Common myeloid progenitor, CD34-positive (primary cell): Measurements from ENCODE around the gene SPART.

Source experiments
- CTCF ChIA-PET: fragments of 350-600 bp; sonication (Branson Sonifier 250); formaldehyde crosslinking; loops from one replicate; lab custom pipeline; 2021; ENCODE audit warnings: antibody characterized with exemption; lab: Charles Lee
- POLR2A ChIA-PET: fragments of 350-600 bp; sonication (Branson Sonifier 250); formaldehyde crosslinking; loops from one replicate; lab custom pipeline; 2021; ENCODE audit warnings: antibody characterized with exemption; lab: Charles Lee
- DNase-seq, 3 donors: peaks; one replicate each; pipeline versions ENCODE4 v3.0.0 to v3.0.0-alpha.2; 2013
- H3K27ac ChIP-seq, 2 experiments: 1 replicate in 1 of 2; 2 replicates in 1 of 2; pipeline ENCODE4 v1.7.0; 2013; ENCODE audit warnings: inconsistent platforms in 2 of 2, low read length in 2 of 2, mild to moderate bottlenecking in 2 of 2, low read depth in 1 of 2, moderate library complexity in 1 of 2; ENCODE audit not compliant: severe bottlenecking in 2 of 2, insufficient read depth in 1 of 2, poor library complexity in 1 of 2
- H3K27me3 ChIP-seq, 5 experiments: replicated peaks in 2 of 5; 1 replicate in 3 of 5; 2 replicates in 2 of 5; pipeline versions ENCODE4 v1.6.1 to v1.7.0; 2013; ENCODE audit warnings: low read length in 4 of 5, mild to moderate bottlenecking in 2 of 5, moderate library complexity in 2 of 5, inconsistent platforms in 1 of 5; ENCODE audit not compliant: insufficient read depth in 5 of 5, control insufficient read depth in 4 of 5
- H3K36me3 ChIP-seq, 4 experiments: 1 replicate in 2 of 4; 2 replicates in 2 of 4; pipeline versions ENCODE4 v1.6.1 to v1.7.0; 2013; ENCODE audit warnings: low read length in 3 of 4, control low read depth in 1 of 4, mild to moderate bottlenecking in 1 of 4; ENCODE audit not compliant: control insufficient read depth in 4 of 4, insufficient read depth in 4 of 4
- H3K4me1 ChIP-seq, 4 experiments: 1 replicate in 3 of 4; 2 replicates in 1 of 4; pipeline versions ENCODE4 v1.6.1 to v1.7.1; 2013; ENCODE audit warnings: low read length in 3 of 4, mild to moderate bottlenecking in 3 of 4, control low read depth in 1 of 4, inconsistent platforms in 1 of 4, moderate library complexity in 1 of 4; ENCODE audit not compliant: control insufficient read depth in 4 of 4, insufficient read depth in 4 of 4; ENCODE audit errors: control extremely low read depth in 1 of 4
- H3K4me3 ChIP-seq, 7 experiments: 1 replicate in 4 of 7; 2 replicates in 3 of 7; pipeline versions ENCODE4 v1.5.1 to v1.7.0; 2013; ENCODE audit warnings: mild to moderate bottlenecking in 7 of 7, low read length in 6 of 7, moderate library complexity in 6 of 7, inconsistent platforms in 2 of 7, low read depth in 2 of 7, control low read depth in 1 of 7; ENCODE audit not compliant: insufficient read depth in 4 of 7, control insufficient read depth in 1 of 7; ENCODE audit errors: extremely low read depth in 1 of 7
- H3K9me3 ChIP-seq, 5 experiments: 1 replicate in 4 of 5; 2 replicates in 1 of 5; pipeline versions ENCODE4 v1.6.1 to v1.7.1; 2013; ENCODE audit warnings: low read length in 4 of 5, mild to moderate bottlenecking in 2 of 5, inconsistent platforms in 1 of 5, low read depth in 1 of 5, moderate library complexity in 1 of 5; ENCODE audit not compliant: control insufficient read depth in 4 of 5, insufficient read depth in 2 of 5; ENCODE audit errors: control extremely low read depth in 1 of 5
- WGBS: methylation state at CpG from one replicate; pipeline ENCODE4 v1.1.5; 2013; ENCODE audit not compliant: insufficient coverage; 5-methylcytosine and 5-hydroxymethylcytosine counted together

SPART gene

DNA sequence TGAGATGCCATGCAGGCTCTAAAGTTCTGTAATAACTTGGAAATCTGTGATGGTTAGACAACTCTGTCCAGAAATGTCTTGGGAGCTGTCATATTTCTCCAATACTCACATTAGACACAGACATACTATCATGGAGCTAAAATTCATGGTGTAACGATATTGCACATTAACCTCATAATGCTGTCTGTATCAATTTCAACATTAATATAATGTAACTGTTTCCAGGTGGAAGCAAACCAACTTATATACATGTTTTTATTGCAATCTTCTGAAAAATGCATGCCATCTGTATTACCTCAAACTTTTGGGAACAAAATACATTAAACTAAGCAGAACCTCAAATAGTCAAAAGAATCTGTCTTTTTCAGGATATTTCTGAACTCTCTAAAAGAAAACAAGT is 14.7 kb upstream of the SPART start:
- no CpG with 5 or more reads among the region's 1 CpG for WGBS
- Histone ChIP-seq H3K4me3 (no peak overlapping the region), H3K36me3 (peaks cover 0 to 3% (median 1%) of the 10 kb centered on the region in 4 experiments), H3K9me3 (no peaks in the 10 kb centered on the region), H3K4me1 (no peaks in the 10 kb centered on the region), H3K27me3 (no peaks in the 10 kb centered on the region), H3K27ac (no peak overlapping the region)
- POLR2A ChIA-PET, result no interaction called here
- CTCF ChIA-PET, result interaction anchor here (1.4 to 2.4 kb wide), 2 partner anchors 11 to 14 kb away, joined by 4 to 7 read pairs; no protein-coding TSS in a partner anchor
- no peak for DNase-seq

DNA sequence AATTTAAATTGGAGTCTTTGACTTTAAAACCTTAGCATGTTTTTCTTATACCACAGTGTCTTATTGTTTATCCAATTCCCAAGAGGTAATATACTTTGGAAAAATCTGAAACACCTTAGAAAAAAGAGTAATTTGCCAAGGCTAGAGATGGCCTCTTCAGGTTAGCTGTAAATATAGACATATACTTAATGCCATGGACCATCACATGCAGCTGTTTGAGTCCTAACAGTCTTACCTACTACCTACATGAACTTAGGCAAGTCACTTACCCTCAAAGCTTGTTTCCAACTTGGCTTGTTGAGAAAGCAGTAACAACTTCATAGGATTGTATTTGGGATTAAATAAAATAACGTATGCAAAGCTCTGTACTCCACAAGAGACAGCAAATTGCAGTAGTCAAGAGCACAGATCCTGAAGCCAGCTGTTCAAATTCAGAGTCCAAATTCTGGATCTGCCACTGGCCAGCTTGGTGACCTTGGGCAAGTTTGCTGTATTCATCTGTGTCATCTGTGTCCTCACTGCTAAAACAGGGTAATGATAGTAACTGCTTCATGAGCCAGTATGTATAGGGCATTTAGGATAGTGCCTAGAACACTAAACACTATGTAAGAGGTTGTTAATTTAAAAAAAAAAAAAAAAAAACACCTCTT is 13.2 kb upstream of the SPART start:
- Histone ChIP-seq H3K9me3 (no peaks in the 10 kb centered on the region), H3K36me3 (no peaks in the 10 kb centered on the region), H3K27ac (no peak overlapping the region), H3K27me3 (no peaks in the 10 kb centered on the region), H3K4me1 (no peaks in the 10 kb centered on the region), H3K4me3 (no peak overlapping the region)
- WGBS, result 100% methylated on average over 1 of the region's 1 CpG
- ChIA-PET POLR2A (no interaction called here), CTCF (interaction anchor here (0.8 to 1.4 kb wide), 3 partner anchors 9 to 14 kb away, joined by 3 to 4 read pairs (median 3); partner anchors contain the start of gene SPART)
- DNase-seq, result no peak

DNA sequence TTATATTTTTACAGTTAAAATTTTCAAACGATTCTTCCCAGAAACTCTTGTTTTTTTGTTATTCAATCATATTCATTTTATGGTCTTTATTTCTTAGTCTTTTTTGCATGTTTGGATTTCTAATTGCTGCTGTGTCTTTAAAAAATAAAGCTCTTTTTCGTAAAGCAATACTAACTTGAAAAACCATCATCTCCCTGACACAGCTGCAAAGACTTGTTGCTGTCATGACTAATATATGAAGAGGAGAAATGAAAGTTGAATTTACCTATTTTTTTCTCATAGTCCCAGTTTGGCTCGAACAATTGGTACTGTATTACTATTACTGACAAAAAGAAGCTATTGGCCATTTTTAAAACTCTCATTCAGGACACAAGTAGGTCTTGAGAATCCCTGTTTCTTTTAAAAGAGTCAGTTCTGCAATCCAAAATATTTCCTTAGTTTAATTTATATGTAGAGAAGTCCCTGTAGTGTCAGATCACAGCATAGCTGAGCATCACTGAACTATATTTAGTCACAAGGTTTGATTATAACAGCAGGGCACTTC is 12.1 kb upstream of the SPART start:
- no peak overlapping the region for H3K27ac ChIP-seq
- CTCF ChIA-PET, result interaction anchor here (0.9 kb wide), 2 partner anchors 9 to 37 kb away, joined by 3 read pairs; no protein-coding TSS in a partner anchor
- H3K4me3 ChIP-seq, result no peak overlapping the region
- H3K9me3 ChIP-seq, result no peaks in the 10 kb centered on the region
- no peaks in the 10 kb centered on the region for H3K27me3 ChIP-seq
- no peaks in the 10 kb centered on the region for H3K4me1 ChIP-seq
- DNase-seq, result no peak
- no peaks in the 10 kb centered on the region for H3K36me3 ChIP-seq
- POLR2A ChIA-PET, result interaction anchor here (0.6 to 0.7 kb wide), 2 partner anchors 31 to 1841 kb away, joined by 3 read pairs; no protein-coding TSS in a partner anchor
- no CpG with 5 or more reads among the region's 3 CpGs for WGBS

DNA sequence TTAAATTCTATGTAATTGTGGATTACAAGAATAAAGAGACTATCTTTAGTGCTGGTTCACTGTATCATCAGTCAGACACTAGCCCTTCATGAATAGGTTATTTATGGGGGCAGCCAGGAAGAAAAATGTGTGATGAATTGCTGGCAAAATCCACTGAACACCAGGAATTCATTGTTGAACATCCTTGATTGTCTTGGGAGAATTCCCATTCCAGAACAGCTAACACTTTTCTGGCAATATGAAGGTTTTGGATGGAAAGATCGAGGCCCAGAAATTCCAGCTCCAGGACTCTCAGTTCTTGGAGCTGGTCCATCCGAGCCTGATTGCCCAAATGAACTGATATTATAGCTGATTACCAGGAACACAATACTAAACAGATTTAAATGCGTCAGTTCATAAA is 11.5 kb upstream of the SPART start:
- Histone ChIP-seq H3K36me3 (no peaks in the 10 kb centered on the region), H3K4me3 (no peak overlapping the region), H3K27me3 (no peaks in the 10 kb centered on the region), H3K9me3 (no peaks in the 10 kb centered on the region), H3K4me1 (no peaks in the 10 kb centered on the region), H3K27ac (no peak overlapping the region)
- CTCF ChIA-PET, result interaction anchor here (0.9 kb wide), 2 partner anchors 8 to 38 kb away, joined by 3 read pairs; no protein-coding TSS in a partner anchor
- DNase-seq, result no peak
- WGBS, result no CpG with 5 or more reads among the region's 3 CpGs
- POLR2A ChIA-PET, result interaction anchor here (0.7 kb wide), 1 partner anchor 30 kb away, joined by 3 read pairs; no protein-coding TSS in a partner anchor

DNA sequence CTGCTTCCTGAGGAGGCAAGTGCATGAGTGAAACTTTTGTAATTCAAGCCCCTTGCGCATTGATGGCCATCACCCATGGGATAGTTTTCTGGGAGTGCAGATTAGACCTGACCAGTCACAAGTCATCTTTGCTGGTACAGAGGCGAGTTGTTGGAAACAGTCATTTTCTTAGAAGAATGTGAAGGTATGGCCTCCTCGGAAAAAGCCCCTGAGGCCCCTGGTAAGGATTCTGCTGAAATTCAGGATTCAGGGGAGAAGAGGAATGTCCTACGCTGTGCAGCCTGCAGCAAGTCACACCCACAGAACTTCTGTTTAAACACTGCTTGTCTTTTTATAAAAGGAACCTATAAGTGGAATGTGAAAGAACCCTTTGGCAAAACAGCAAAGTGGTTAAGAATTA is 11.0 kb upstream of the SPART start:
- ChIA-PET POLR2A (no interaction called here), CTCF (interaction anchor here (0.9 kb wide), 1 partner anchor 38 kb away, joined by 3 read pairs; no protein-coding TSS in a partner anchor)
- H3K9me3 ChIP-seq, result no peaks in the 10 kb centered on the region
- no peaks in the 10 kb centered on the region for H3K4me1 ChIP-seq
- H3K4me3 ChIP-seq, result no peak overlapping the region
- H3K36me3 ChIP-seq, result no peaks in the 10 kb centered on the region
- DNase-seq, result no peak
- no peak overlapping the region for H3K27ac ChIP-seq
- 81% methylated on average over 3 of the region's 4 CpGs for WGBS
- H3K27me3 ChIP-seq, result no peaks in the 10 kb centered on the region

DNA sequence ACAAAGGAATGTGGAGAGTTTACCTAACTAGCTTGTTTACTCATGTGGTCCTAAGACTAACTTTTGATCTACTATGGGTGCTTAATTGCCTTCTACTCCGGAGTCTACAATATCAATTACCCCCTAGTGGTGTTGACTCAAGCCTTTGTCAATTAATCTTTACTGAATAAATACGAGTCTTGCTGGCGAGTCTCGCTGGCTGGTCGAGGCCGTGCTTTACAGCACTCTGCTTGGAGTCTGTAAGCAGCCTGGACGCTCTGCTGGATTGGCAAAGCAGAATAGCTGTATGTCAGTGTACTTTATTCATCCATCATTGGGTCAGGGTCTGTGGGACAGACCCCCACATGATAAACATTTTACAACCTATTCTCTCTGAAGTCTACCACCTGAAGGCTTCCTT is 9.9 kb upstream of the SPART start:
- H3K9me3 ChIP-seq, result no peaks in the 10 kb centered on the region
- no peak overlapping the region for H3K4me3 ChIP-seq
- DNase-seq, result no peak
- H3K27me3 ChIP-seq, result no peaks in the 10 kb centered on the region
- no peaks in the 10 kb centered on the region for H3K4me1 ChIP-seq
- ChIA-PET CTCF (interaction anchor here (0.7 kb wide), 1 partner anchor 34 kb away, joined by 3 read pairs; no protein-coding TSS in a partner anchor), POLR2A (no interaction called here)
- no peak overlapping the region for H3K27ac ChIP-seq
- WGBS, result 100% methylated on average over 4 of the region's 7 CpGs
- H3K36me3 ChIP-seq, result no peaks in the 10 kb centered on the region

DNA sequence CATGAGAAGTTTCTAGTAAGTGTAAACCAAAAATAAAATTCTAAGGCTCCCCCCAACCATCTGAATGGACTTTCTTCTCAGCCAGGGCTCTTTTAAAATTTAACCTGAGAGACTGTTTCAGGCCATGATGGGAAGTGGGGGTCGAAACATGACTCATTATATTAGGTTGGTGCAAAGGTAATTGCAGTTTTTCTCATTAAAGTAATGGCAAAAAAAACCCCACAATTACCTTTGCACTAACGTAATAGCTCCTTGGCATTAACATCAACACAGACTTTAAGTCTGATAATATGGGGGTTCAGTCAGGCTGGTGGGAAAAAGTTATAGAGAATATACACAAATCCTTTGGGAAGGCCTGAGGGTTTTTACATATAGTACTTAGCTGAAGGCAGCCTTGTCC is 9.4 kb upstream of the SPART start:
- CTCF ChIA-PET, result interaction anchor here (0.7 to 2.0 kb wide), 2 partner anchors 34 to 39 kb away, joined by 3 to 4 read pairs; no protein-coding TSS in a partner anchor
- no CpG with 5 or more reads among the region's 2 CpGs for WGBS

More for the DNA sequence above, 9.4 kb upstream of the SPART start:
- H3K27ac ChIP-seq, result no peak overlapping the region
- no peaks in the 10 kb centered on the region for H3K36me3 ChIP-seq
- H3K4me1 ChIP-seq, result no peaks in the 10 kb centered on the region
- POLR2A ChIA-PET, result no interaction called here
- DNase-seq, result no peak
- H3K9me3 ChIP-seq, result no peaks in the 10 kb centered on the region
- H3K4me3 ChIP-seq, result no peak overlapping the region
- H3K27me3 ChIP-seq, result no peaks in the 10 kb centered on the region
